Cardiac septum (tissue), 1 donor: ENCODE measurements around the gene WRNIP1. TPM values are rescaled to one million over a fixed set of nuclear protein-coding genes. Genes with fewer than 3 reads are reported as not detected.

ENCODE experiments used
- DNase-seq: peaks from one replicate; pipeline ENCODE4 v3.0.0-alpha.2; 2020; ENCODE audit warnings: low spot score
- intact Hi-C: fragments of 100-400 bp; cut with DNase I; formaldehyde crosslinking; loops from one replicate; pipeline ENCODE4 v1.14.0; 2022
- long read RNA-seq: library from polyadenylated mRNA; unstranded; transcript quantifications from one replicate; pipeline ENCODE4 v2.0.0, GENCODE V29; 2021
- total RNA-seq: library from RNA; stranded (reverse); fragmentation: NEBNext Ultra II Directional; extraction: Animal tissue kit (Norgen Biotek cat#: 25700); gene quantifications from one replicate; pipeline ENCODE4 v1.2.1, GENCODE V29; 2021
- donor health status: DM: no; HTN: no; CAD: no.

WRNIP1 gene
- total RNA-seq: 35.2 TPM
- long read RNA-seq, transcript WRNIP1-203 (7 exons, 2,595 nt): minor isoform, 10 of 193 reads
- long read RNA-seq, transcript WRNIP1-204 (7 exons, 2,670 nt): major isoform, 167 of 193 reads
- long read RNA-seq, partial matches to known transcripts: 9 of 193 reads
- long read RNA-seq, other reads (novel, unspliced or antisense): 7 of 193 reads

GRCh38 chr6:2765166-2765895, at the start of gene WRNIP1:
Gene WRNIP1 (plus strand): TSS chr6:2765393. CDS start chr6:2765623, 230 bp downstream.
- DNase-seq: peak; percentile 99
- intact Hi-C loops: no loop called here

- intact Hi-C loops: no loop called here
- DNase-seq: no peak
Observed at GRCh38 chr6:2715737-2716136, 49.5 kb upstream of the WRNIP1 start.

GRCh38 chr6:2716936-2717700, 48.1 kb upstream of the WRNIP1 start:
- intact Hi-C loops: no loop called here
- no peak for DNase-seq

- no peak for DNase-seq
- intact Hi-C loops: no loop called here
Observed at GRCh38 chr6:2718334-2719092, 46.7 kb upstream of the WRNIP1 start.

GRCh38 chr6:2719093-2719455, 46.1 kb upstream of the WRNIP1 start:
- DNase-seq: no peak
- intact Hi-C loops: no loop called here

GRCh38 chr6:2721219-2721618, 44.0 kb upstream of the WRNIP1 start:
- intact Hi-C loops: no loop called here
- DNase-seq: no peak

GRCh38 chr6:2725364-2725988, 39.7 kb upstream of the WRNIP1 start:
- intact Hi-C loops: no loop called here
- no peak for DNase-seq

- intact Hi-C loops: no loop called here
- no peak for DNase-seq
Observed at GRCh38 chr6:2725999-2726567, 39.1 kb upstream of the WRNIP1 start.

GRCh38 chr6:2729921-2730320, 35.3 kb upstream of the WRNIP1 start:
- intact Hi-C loops: no loop called here
- no peak for DNase-seq

GRCh38 chr6:2730353-2731107, 34.7 kb upstream of the WRNIP1 start:
- intact Hi-C loops: no loop called here
- no peak for DNase-seq

- no peak for DNase-seq
- intact Hi-C loops: no loop called here
Observed at GRCh38 chr6:2731281-2731909, 33.8 kb upstream of the WRNIP1 start.

GRCh38 chr6:2732503-2733089, 32.6 kb upstream of the WRNIP1 start:
- DNase-seq: no peak
- intact Hi-C loops: no loop called here

- peak; percentile 82 for DNase-seq
- intact Hi-C loops: no loop called here
Observed at GRCh38 chr6:2733324-2733723, 31.9 kb upstream of the WRNIP1 start.

GRCh38 chr6:2733736-2734480, 31.3 kb upstream of the WRNIP1 start:
- peak; percentile 76 for DNase-seq
- intact Hi-C loops: no loop called here

- intact Hi-C loops: no loop called here
- DNase-seq: no peak
Observed at GRCh38 chr6:2734488-2735166, 30.6 kb upstream of the WRNIP1 start.

- intact Hi-C loops: no loop called here
- DNase-seq: no peak
Observed at GRCh38 chr6:2737885-2738284, 27.3 kb upstream of the WRNIP1 start.
